HepG2 (cell line): Measurements from ENCODE around the gene GSC2. TPM values are rescaled to one million over a fixed set of nuclear protein-coding genes. Genes with fewer than 3 reads are reported as not detected.

Experiments used
- ARNT2 ChIP-seq: sonication (generic); formaldehyde crosslinking; IDR thresholded peaks from 2 replicates; pipeline ENCODE4 v1.8.0; 2022; ENCODE audit warnings: mild to moderate bottlenecking, low read depth, missing genetic modification reagents, moderate library complexity
- FOXK1 ChIP-seq: sonication (generic); formaldehyde crosslinking; IDR thresholded peaks from 2 replicates; pipeline ENCODE4 v1.4.0; 2020; ENCODE audit warnings: low read depth, missing genetic modification reagents, borderline replicate concordance
- FOXP1 ChIP-seq, 2 experiments: fragments of 450-650 bp in 1 of 2; IDR thresholded peaks; 2 replicates each; pipeline ENCODE4 v1.6.1; 2017 to 2018; ENCODE audit warnings: antibody characterized with exemption in 1 of 2
- HIVEP1 ChIP-seq: sonication (generic); formaldehyde crosslinking; IDR thresholded peaks from 2 replicates; pipeline ENCODE4 v1.4.0; 2020; ENCODE audit warnings: mild to moderate bottlenecking, missing genetic modification reagents
- MAZ ChIP-seq, 2 experiments: sonication (generic) in 1 of 2; formaldehyde crosslinking in 1 of 2; IDR thresholded peaks; 2 replicates each; pipeline versions ENCODE4 v1.5.0 to v1.6.1; 2012 to 2020; ENCODE audit warnings: low read depth in 2 of 2, mild to moderate bottlenecking in 2 of 2, borderline replicate concordance in 1 of 2, improper control_type of control experiment in 1 of 2, low read length in 1 of 2, missing genetic modification reagents in 1 of 2, moderate library complexity in 1 of 2
- NFIB ChIP-seq: sonication (generic); formaldehyde crosslinking; IDR thresholded peaks from 2 replicates; pipeline ENCODE4 v1.9.0; 2021; ENCODE audit warnings: missing genetic modification reagents, mild to moderate bottlenecking, borderline replicate concordance
- NFYC ChIP-seq: IDR thresholded peaks from 2 replicates; pipeline ENCODE4 v1.6.1; 2016; ENCODE audit warnings: missing genetic modification reagents, missing compliant biosample characterization
- NKX3-1 ChIP-seq: sonication (generic); formaldehyde crosslinking; IDR thresholded peaks from 2 replicates; pipeline ENCODE4 v1.5.0; 2020; ENCODE audit warnings: missing genetic modification reagents
- NRL ChIP-seq: sonication (generic); formaldehyde crosslinking; IDR thresholded peaks from 2 replicates; pipeline ENCODE4 v1.5.0; 2020; ENCODE audit warnings: missing genetic modification reagents, mild to moderate bottlenecking, moderate library complexity, borderline replicate concordance
- RBM39 ChIP-seq: fragments of 200-400 bp; formaldehyde crosslinking; IDR thresholded peaks from one replicate; pipeline ENCODE4 v1.6.1; 2018; ENCODE audit warnings: antibody characterized with exemption, mild to moderate bottlenecking, low read depth, low read length; ENCODE audit not compliant: poor library complexity, severe bottlenecking
- TARDBP ChIP-seq: sonication (generic); formaldehyde crosslinking; IDR thresholded peaks from 2 replicates; pipeline ENCODE4 v1.8.0; 2022; ENCODE audit warnings: mild to moderate bottlenecking, missing genetic modification reagents
- ZFP90 ChIP-seq: sonication (generic); formaldehyde crosslinking; IDR thresholded peaks from 2 replicates; pipeline ENCODE4 v1.8.0; 2022; ENCODE audit warnings: missing genetic modification reagents, mild to moderate bottlenecking, inconsistent platforms, borderline replicate concordance
- ZMYM2 ChIP-seq: sonication (generic); formaldehyde crosslinking; IDR thresholded peaks from 2 replicates; pipeline ENCODE4 v1.8.0; 2022; ENCODE audit warnings: mild to moderate bottlenecking, missing genetic modification reagents
- ZNF335 ChIP-seq: sonication (generic); formaldehyde crosslinking; IDR thresholded peaks from 2 replicates; pipeline ENCODE4 v1.4.0; 2020; ENCODE audit warnings: missing genetic modification reagents
- ZNF431 ChIP-seq: sonication (generic); formaldehyde crosslinking; IDR thresholded peaks from 2 replicates; pipeline ENCODE4 v1.9.0; 2022; ENCODE audit warnings: missing genetic modification reagents, low read depth, mild to moderate bottlenecking, borderline replicate concordance
- ZNF530 ChIP-seq: sonication (generic); formaldehyde crosslinking; IDR thresholded peaks from 2 replicates; pipeline ENCODE4 v1.5.0; 2020; ENCODE audit warnings: low read depth, mild to moderate bottlenecking, missing genetic modification reagents
- ZNF772 ChIP-seq: sonication (generic); formaldehyde crosslinking; IDR thresholded peaks from 2 replicates; pipeline ENCODE4 v1.5.0; 2020; ENCODE audit warnings: mild to moderate bottlenecking, missing genetic modification reagents
- polyA plus RNA-seq, 8 experiments: library from polyadenylated mRNA; depleted of rRNA in 3 of 8; stranded (reverse) in 7 of 8; unstranded in 1 of 8; fragments of >200 nt; fragmentation: Illumina TruSeq in 4 of 8; extraction: Trizol in 4 of 8; gene quantifications; 2 replicates each; pipeline versions ENCODE4 v1.2.1 to v1.2.3, GENCODE V29; 2011 to 2016; ENCODE audit warnings: low read depth in 4 of 8, missing spikeins in 1 of 8, mixed read lengths in 1 of 8; ENCODE audit not compliant: insufficient read depth in 1 of 8
- total RNA-seq, 5 experiments: library from RNA; depleted of rRNA; stranded (reverse); fragments of >200 nt; fragmentation: Illumina TruSeq; extraction: Trizol; gene quantifications; 2 replicates each; pipeline ENCODE4 v1.2.3, GENCODE V29; 2016; ENCODE audit warnings: low read depth in 1 of 5
- TF ChIP-seq, protein P1 (sequence below): sonication (generic); formaldehyde crosslinking; IDR thresholded peaks from 2 replicates; pipeline ENCODE4 v1.4.0; 2020; ENCODE audit warnings: missing genetic modification reagents
- TF ChIP-seq, protein P2 (sequence below): sonication (generic); formaldehyde crosslinking; IDR thresholded peaks from 2 replicates; pipeline ENCODE4 v1.8.1; 2023; ENCODE audit warnings: mild to moderate bottlenecking, moderate library complexity, missing genetic modification reagents
- TF ChIP-seq, protein P3 (sequence below): sonication (generic); formaldehyde crosslinking; conservative IDR thresholded peaks from 2 replicates; pipeline ENCODE4 v1.4.0; 2020; ENCODE audit warnings: missing genetic modification reagents
- TF ChIP-seq, protein P4 (sequence below): sonication (generic); formaldehyde crosslinking; IDR thresholded peaks from 2 replicates; pipeline ENCODE4 v1.8.0; 2022; ENCODE audit warnings: missing genetic modification reagents, mild to moderate bottlenecking, moderate library complexity, borderline replicate concordance

The GSC2 gene
- total and polyA plus RNA-seq, 2 of the 13 experiments (the other 11 are each of a cell fraction or from before 2014, with no cell fraction given), result not detected

DNA sequence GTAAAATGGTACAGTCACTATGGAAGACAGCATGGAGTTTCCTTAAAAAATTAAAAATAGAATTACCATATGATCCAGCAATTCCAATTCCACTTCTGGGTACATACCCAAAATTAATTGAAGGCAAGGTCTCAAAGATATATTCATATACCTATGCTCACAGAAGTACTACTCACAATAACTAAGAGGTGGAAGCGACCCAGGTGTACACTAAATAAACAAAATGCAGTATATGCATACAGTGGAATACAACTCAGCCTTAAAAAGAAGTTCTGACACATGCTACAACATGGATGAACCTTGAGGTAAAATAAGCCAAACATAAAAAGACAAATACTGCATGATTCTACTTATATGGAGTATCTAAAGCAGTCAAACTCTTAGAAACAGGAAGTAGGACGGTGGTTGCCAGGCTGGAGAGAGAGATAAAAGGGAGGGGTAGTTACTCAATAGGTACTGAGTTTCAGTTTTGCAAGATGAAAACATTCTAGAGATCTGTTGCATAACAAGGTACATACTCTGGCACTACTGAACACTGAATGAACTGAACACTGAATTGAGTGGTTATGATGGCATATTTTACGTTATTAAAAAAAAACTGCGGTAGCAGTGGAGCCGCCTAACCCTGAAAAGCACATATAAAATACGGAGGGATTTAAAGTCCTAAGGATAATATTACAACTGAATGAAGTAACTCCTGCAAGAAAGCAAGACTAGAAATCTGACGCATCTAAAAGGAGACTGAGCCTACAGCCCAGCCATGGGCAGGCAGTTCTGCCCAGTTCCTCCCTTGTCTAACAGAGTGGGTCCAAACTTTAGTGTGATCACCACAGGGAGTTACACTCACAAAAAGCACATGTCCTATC lies 40.7 kb downstream of the GSC2 start (continued):
- TF ChIP-seq FOXP1 (IDR thresholded peaks at IDR 0.05) (0 out of 2 replicates have a peak, but pooled peaks have one; percentile 19), FOXP1 (CRISPR knock-in tag; IDR thresholded peaks at IDR 0.05) (peak; percentile 53; the same call in 1 of the 2 replicates), HIVEP1 (CRISPR knock-in tag) (no peak), TARDBP (peak; percentile 58; the same call in 1 of the 2 replicates), ZNF530 (no peak), ZNF431 (no peak), ZFP90 (CRISPR knock-in tag) (no peak), FOXK1 (CRISPR knock-in tag) (peak; percentile 82; the same call in 1 of the 2 replicates), ZNF772 (CRISPR knock-in tag) (no peak), RBM39 (no peak), NRL (CRISPR knock-in tag) (no peak), ARNT2 (no peak), NKX3-1 (CRISPR knock-in tag) (no peak), ZNF335 (CRISPR knock-in tag) (no peak), NFIB (CRISPR knock-in tag) (no peak), MAZ (IDR thresholded peaks at IDR 0.05; ENCODE audit: borderline replicate concordance, low read depth, low read length) (no peak), MAZ (CRISPR knock-in tag; IDR thresholded peaks at IDR 0.05; ENCODE audit: low read depth) (no peak), NFYC (CRISPR knock-in tag) (no peak), ZMYM2 (CRISPR knock-in tag) (no peak)
- TF ChIP-seq, protein P1, sequence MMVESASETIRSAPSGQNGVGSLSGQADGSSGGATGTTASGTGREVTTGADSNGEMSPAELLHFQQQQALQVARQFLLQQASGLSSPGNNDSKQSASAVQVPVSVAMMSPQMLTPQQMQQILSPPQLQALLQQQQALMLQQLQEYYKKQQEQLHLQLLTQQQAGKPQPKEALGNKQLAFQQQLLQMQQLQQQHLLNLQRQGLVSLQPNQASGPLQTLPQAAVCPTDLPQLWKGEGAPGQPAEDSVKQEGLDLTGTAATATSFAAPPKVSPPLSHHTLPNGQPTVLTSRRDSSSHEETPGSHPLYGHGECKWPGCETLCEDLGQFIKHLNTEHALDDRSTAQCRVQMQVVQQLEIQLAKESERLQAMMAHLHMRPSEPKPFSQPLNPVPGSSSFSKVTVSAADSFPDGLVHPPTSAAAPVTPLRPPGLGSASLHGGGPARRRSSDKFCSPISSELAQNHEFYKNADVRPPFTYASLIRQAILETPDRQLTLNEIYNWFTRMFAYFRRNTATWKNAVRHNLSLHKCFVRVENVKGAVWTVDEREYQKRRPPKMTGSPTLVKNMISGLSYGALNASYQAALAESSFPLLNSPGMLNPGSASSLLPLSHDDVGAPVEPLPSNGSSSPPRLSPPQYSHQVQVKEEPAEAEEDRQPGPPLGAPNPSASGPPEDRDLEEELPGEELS (CRISPR knock-in tag), result peak; percentile 33; the same call in 1 of the 2 replicates
- TF ChIP-seq, protein P2, sequence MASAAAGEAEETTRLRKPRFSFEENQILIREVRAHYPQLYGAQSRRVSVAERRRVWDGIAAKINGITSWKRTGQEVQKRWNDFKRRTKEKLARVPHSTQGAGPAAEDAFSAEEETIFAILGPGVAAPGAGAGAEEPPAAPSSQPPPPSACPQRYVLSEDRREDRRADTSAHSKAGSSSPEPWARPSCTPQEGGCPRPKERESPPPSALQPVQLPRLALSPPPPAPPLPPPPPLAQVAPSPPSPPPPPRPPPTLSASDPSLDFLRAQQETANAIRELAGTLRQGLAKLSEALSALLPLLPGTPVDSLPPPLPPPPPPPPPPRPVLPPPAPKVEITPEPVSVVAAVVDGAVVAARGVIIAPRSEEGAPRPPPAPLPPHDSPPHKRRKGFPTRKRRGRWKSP (CRISPR knock-in tag), result no peak
- TF ChIP-seq, protein P3, sequence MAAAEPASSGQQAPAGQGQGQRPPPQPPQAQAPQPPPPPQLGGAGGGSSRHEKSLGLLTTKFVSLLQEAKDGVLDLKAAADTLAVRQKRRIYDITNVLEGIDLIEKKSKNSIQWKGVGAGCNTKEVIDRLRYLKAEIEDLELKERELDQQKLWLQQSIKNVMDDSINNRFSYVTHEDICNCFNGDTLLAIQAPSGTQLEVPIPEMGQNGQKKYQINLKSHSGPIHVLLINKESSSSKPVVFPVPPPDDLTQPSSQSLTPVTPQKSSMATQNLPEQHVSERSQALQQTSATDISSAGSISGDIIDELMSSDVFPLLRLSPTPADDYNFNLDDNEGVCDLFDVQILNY (CRISPR knock-in tag), result no peak
- TF ChIP-seq, protein P4, sequence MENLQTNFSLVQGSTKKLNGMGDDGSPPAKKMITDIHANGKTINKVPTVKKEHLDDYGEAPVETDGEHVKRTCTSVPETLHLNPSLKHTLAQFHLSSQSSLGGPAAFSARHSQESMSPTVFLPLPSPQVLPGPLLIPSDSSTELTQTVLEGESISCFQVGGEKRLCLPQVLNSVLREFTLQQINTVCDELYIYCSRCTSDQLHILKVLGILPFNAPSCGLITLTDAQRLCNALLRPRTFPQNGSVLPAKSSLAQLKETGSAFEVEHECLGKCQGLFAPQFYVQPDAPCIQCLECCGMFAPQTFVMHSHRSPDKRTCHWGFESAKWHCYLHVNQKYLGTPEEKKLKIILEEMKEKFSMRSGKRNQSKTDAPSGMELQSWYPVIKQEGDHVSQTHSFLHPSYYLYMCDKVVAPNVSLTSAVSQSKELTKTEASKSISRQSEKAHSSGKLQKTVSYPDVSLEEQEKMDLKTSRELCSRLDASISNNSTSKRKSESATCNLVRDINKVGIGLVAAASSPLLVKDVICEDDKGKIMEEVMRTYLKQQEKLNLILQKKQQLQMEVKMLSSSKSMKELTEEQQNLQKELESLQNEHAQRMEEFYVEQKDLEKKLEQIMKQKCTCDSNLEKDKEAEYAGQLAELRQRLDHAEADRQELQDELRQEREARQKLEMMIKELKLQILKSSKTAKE (CRISPR knock-in tag), result no peak
